ENCODE measurements around the gene DNAJC10.
"Not testable (repeated sequence)": the region's sequence is repeated elsewhere in the genome, so short reads cannot be mapped to it uniquely, and the experiment has no call there.

The DNAJC10 gene

DNA sequence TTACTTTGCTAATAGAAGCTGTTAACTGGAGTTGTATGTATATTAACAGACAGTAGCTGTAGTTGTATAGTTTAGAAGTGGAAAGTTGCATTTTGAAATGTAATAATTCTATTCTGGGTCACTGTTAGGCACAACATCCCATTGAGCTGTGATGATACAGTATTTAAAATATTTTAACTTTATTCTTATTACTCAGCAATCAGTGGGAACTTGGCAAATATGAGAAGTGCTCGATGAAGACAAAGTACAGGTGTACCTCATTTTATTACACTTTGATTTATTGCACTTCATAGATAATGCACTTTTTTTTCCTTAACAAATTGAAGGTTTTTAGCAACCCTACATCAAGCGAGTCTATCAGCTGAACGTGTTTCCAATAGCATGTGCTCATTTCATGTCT, 8.6 kb downstream of the DNAJC10 start:
- DNase-seq (ENCODE audit: low read depth): no peak

DNA sequence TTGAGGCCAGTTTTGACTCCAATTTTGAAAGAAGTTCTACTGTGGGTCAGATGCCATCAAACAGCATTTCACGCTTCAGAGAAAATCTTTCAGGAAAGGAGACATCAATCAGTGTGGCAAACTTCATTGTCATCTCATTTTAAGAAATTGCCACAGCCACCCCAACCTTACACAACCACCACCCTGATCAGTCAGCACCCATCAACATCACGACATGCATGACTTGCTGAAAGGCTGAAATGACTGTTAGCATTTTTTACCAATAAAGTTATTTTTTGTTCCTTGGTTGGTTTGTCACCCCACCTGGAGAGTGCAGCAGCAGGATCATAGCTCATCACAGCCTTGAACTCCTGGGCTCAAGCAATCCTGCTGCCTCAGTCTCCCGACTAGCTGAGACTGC, 10.4 kb downstream of the DNAJC10 start:
- DNase-seq (ENCODE audit: low read depth): no peak

DNA sequence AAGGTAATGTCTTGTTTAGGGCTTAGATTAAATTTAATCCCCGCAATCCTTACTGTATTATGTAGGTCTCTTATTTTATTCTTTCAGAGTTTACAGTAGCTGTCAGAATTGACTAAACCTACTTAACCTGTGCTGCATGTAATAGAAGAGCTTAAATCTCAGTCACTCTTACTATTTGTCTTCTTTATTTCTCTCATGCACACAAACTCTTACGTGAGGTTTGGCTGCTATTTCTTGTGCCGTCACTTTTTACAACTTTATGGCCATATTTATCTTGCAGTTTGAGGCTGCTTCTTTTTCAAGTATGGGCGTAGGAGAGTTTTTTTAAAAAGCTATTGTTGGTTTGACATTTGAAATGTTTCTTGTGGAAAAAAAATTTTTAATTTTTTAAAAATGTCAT, 12.0 kb downstream of the DNAJC10 start:
- DNase-seq (ENCODE audit: low read depth): no peak

DNA sequence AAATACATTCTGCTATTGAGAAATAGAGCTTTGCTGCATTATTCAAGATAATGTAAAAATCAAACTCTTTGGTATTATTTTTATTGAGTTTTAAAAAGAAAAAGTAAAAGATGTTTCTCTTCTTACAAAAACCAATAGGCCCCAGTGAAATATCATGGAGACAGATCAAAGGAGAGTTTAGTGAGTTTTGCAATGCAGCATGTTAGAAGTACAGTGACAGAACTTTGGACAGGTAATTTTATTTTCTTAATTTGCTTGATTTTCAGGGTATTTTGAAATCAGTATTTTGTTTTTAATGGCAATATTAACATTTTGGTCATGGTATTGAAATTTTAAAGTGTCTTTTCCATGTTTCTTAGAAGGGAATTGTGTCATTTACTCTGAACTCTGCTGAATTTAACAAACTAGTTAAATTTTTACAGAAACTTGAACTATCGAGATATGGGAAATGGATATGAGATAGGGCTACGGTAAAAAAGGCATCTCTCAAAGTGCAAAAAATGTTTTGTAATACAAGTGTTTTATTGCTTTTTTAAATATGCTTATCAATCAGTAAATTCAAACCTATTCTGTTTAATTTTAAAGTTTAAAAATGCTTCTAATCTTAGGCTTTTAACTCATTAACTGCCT, 13.8 kb downstream of the DNAJC10 start:
- no peak for DNase-seq (ENCODE audit: low read depth)

DNA sequence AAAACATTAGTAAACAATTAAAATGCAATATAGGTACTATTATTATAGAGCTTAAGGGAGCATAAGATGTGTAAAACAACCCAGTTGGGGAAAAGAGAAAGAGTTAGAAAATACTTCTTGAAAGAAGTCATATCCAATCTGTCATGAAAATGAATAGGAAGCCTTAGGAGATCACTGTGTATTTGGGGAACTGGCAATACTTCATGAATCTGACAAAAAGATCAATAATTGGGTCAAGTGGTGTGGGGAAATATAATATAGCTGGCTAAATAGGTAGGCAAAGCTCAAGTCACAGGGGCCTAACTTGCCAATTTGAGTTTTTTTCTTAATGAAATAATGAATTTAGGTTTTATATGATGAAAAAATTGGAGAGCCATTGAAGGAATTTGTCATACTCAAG, 14.4 kb downstream of the DNAJC10 start:
- DNase-seq (ENCODE audit: low read depth): no peak

DNA sequence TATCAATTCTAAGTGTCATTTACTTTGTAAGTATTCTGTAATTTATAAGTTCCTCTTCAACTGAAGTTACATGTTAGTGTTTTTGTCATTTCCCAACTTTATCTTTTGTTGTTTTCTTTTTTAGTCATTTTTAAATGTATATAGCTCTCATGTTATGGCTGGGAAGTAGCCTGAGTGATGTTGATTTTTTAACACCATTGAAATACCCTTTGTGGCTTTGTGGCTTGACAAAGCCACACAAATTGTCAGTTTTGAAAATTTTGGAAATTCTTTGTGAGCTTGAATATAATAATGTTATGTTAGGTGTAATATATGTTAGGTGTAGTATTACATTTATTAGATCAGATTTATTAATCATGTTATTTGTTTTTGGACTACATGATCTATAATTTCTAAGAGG, 16.7 kb downstream of the DNAJC10 start:
- DNase-seq (ENCODE audit: low read depth): no peak

DNA sequence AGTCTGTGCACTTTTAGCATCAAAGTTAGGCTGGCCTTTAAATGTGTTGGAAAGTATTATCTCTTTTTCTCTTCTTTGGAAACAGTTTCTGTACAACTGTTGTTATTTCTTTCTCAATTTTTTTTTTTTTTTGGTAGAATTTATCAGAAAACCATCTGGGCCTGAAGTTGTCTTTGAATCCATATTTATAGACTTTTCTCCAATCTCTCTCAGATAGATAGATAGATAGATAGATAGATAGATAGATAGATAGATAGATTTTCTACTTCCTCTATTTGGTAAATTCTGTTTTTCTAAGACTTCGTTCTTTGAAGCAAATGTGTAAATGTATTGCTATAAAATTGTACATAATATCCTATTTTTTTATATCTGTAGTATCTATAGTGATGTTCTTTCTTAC, 17.5 kb downstream of the DNAJC10 start:
- no peak for DNase-seq (ENCODE audit: low read depth)

DNA sequence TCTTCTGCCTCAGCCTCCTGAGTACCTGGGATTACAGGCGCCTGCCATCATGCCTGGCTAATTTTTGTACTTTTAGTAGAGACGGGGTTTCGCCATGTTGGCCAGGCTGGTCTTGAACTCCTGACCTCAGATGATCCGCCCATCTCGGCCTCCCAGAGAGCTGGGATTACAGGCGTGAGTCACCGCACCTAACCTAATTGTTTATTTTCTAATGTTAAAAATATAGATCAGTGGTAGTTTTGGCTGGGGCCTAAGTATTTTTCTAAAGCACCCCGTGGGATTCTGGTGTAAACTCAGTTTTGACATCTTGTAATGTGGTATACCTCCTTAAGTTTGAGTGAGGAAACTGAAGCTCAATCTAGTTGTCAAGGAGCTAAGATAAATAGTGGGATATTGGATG, 20.8 kb downstream of the DNAJC10 start:
- not testable (repeated sequence) for DNase-seq (ENCODE audit: low read depth)

DNA sequence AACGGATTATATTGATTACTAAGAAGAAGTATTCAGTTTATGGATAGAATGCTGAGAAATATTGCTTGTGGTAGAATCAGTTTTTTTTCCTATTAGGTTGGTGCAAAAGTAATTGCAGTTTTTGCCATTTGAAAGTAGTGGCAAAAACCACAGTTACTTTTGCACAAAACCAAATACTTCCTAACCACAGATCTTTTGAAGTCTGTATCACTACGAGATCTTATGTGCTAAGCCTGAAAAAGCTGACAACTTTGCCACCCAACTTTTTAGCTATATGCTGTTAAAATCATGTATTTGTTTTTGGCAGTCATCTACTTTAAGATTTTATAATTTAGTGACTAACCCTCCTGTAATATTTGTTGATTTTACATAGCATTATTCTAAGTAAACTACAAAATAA, 24.6 kb downstream of the DNAJC10 start:
- DNase-seq (ENCODE audit: low read depth): no peak

DNA sequence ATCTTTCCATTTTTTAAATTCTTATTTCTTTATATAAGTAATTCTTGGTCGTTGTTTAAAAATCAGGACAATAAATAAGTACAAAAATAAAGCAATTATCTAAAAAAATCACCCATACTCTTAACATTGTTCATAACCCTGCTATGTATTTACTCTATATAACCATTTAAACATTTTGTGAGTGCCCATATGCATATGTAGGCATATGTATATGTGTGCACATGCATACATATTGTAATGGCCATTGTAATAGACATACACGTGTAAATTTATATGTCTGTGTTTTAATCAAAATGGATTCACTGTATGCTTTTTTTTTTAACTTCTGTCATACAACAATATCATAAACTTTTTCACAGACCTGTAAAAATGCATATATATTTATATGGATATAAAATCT, 25.6 kb downstream of the DNAJC10 start:
- DNase-seq (ENCODE audit: low read depth): no peak

DNA sequence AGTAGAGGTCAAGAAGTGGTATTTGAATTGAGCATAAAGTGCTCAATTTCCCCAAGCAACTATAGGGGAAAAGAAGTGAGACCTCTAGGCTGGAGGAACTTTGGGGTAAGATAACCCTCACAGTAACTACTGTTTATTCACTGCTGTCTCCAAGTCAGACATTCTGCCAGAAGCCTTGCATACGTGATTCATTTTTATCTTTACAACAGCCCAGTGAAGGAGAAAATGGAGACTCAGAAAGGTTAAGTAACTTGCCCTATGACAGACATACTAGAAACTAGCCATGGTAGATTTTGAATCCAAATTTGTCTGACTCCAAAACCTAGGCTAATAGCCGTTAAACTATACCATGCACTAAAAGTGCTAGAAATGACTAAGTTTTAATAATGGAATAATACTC, 28.4 kb downstream of the DNAJC10 start:
- no peak for DNase-seq (ENCODE audit: low read depth)

DNA sequence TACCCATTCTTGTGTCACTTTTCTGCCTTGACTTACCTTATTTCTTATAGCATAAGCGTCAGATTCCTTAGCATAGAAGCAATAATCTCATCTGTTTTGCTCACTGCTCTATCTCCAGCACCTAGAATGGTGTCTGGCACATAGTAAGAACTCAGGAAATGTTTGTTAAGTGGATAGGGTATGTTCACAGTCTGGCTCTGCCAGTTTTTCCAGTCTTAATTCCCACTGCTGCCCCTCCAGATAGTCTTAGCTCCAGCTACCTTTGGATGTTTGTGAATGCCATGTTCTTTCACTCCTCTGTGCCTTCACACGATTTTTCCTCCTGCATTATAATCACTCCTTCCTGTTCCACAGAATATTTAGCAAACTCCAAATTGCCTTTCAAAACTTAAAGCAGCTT, 29.0 kb downstream of the DNAJC10 start:
- DNase-seq (ENCODE audit: low read depth): no peak

DNA sequence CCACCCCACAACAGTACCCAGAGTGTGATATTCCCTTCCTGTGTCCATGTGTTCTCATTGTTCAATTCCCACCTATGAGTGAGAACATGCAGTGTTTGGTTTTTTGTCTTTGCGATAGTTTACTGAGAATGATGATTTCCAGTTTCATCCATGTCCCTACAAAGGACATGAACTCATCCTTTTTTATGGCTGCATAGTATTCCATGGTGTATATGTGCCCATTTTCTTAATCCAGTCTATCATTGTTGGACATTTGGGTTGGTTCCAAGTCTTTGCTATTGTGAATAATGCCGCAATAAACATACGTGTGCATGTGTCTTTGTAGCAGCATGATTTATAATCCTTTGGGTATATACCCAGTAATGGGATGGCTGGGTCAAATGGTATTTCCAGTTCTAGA, 29.8 kb downstream of the DNAJC10 start:
- DNase-seq (ENCODE audit: low read depth): not testable (repeated sequence)

DNA sequence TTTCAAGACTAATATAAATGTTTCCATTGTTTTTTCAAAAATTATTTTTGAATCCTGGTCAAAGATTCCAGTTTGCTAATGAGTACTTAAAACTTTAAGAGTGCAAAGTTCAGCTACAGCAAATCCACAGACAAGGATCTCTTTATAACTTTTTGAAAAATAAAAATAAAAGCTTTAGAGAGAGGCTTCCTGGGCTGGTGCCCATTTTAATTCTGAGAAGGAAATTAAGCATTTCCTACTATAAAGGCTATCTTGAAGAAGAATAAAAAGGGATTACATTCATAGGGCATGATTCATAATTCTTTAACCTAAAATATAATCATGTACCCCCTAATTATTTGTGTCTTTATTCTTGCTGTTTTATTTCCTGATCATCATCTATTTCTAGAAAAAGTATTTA, 38.2 kb downstream of the DNAJC10 start:
- DNase-seq (ENCODE audit: low read depth): no peak

DNA sequence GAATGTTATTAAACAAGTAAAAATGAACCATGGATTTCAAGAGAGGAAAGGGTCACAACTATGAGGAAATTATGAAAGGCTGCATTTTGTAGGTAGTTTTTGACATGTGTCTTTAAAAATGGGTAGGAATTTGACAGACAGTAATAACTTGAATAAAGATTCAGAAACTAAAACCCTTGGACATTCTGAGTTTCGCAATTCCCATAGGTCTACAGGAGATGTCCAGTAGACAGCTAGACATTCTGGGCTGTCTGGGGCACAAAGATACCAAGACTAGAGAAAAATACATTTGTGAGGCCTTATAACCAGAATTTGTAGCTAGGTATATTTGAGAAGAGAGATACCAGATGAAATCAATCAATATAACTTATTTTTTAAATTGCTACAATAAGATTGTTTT, 42.3 kb downstream of the DNAJC10 start:
- no peak for DNase-seq (ENCODE audit: low read depth)

DNA sequence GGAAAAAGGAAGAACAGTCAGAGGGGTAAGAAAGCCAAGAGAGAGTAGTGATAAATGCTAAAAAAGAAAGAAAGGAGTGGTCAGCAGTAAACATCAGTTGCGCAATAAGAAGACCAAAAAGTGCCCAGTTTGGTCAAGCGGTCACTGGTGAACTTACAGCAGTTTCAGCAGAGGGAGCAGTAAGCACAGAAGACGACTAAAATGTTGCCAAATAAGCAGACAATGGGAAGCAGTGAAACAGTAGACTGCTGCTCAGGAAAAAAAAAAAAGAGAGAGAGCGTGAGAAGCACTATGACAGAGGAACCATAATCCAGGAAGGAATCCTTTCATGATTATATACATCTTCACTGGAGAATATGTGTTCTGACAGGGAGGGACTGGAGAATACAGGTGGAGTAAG, 45.8 kb downstream of the DNAJC10 start:
- no peak for DNase-seq (ENCODE audit: low read depth)

DNA sequence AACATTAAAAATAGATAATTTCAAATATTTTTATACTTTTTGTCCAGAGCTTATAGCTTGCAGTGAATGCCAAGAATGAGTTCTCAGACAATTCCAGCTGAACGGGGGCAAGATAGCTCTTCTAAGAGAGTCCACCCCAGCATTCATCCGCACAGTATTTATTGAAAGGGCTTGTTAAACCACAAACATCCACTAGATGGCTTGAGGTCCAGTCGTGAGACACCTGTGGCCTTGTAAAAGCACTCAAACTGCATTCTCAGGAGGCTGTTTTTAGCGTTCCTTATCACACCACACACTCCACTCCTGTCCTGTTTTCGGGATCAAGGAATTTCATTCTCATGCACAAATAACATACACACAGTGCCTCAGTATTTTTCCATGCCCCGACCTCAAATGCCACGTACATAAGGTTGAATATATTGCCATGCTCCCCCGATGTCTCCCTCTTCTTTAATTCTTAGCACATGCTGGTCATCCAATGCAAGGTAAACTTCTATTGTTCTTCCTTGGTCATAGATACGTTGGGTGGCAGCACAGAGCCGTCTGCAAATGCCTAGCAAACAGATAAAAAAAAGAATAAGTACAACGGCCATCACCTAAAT, 47.4 kb downstream of the DNAJC10 start:
- no peak for DNase-seq (ENCODE audit: low read depth)

DNA sequence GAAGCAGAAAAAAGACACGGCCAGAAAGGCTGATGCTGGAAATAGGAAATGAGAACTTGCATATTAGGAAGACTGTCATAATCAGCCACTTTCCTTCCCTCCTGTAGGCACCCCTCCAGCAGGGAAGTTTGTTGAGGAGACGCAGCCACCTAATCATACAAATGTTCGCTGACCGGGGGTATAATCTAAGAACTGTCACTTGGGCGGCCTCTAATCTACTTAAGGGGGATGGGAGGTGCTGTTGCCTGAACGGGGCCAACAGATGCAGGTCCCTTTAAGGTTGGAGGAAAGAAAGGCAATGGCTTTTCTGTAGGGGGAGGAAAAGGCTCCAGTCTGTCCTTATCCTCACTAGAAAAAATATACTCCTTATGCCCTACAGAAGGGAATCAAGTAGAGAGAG, 50.6 kb downstream of the DNAJC10 start:
- DNase-seq (ENCODE audit: low read depth): no peak

DNA sequence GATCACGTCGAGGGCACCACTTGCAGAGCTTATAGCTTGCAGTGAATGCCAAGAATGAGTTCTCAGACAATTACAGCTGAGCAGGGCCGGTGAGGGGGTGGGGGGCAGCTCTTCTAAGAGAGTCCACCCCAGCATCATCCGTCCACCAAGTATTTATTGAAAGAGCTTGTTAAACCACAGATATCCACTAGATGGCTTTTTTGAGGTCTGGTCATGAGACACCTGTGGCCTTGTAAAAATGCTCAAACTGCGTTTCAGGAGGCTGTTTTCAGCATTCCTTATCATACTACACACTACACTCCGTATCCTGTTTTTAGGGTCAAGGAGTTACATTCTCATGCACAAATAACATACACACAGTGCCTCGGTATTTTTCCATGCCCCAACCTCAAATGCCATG, 51.5 kb downstream of the DNAJC10 start:
- DNase-seq (ENCODE audit: low read depth): no peak

DNA sequence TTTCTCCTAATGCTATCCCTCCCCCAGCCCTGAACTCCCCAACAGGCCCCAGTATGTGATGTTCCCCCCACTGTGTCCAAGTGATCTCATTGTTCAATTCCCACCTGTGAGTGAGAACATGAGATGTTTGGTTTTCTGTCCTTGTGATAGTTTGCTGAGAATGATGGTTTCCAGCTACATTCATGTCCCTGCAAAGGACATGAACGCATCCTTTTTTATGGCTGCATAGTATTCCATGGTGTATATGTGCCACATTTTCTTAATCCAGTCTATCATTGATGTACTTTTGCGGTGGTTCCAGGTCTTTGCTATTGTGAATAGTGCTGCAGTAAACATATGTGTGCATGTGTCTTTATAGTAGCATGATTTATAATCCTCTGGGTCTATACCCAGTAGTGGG, 52.9 kb downstream of the DNAJC10 start:
- not testable (repeated sequence) for DNase-seq (ENCODE audit: low read depth)

DNA sequence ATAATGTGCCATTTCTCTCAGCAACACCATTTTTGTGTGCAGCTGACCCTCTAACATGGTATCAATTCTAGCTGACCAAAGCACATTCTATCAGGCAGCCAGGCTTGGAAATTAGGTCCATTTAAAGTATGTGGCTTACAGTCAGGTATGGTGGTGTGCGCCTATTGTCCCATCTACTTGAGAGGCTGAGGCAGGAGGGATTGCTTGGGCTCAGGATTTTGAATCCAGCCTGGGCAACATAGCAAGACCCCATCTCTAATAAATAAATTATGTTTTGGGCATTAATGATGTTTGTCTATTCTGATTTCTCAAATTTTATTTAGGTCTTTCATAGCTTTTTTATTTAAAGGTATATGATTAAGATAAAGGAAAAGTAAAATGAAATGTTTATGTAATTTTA, 63.3 kb downstream of the DNAJC10 start:
- no peak for DNase-seq (ENCODE audit: low read depth)

DNA sequence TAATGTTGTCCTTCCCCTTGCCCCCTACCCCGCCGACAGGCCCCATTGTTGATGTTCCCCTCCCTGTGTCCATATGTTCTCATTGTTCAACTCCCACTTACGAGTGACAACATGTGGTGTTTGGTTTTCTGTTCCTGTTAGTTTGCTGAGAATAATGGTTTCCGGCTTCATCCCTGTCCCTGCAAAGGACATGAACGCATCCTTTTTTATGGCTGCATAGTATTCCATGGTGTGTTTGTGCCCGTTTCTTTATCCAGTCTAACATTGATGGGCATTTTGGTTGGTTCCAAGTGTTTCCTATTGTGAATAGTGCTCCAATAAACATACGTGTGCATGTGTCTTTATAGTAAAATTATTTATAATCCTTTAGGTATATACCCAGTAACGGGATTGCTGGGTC, 65.0 kb downstream of the DNAJC10 start:
- DNase-seq (ENCODE audit: low read depth): not testable (repeated sequence)

DNA sequence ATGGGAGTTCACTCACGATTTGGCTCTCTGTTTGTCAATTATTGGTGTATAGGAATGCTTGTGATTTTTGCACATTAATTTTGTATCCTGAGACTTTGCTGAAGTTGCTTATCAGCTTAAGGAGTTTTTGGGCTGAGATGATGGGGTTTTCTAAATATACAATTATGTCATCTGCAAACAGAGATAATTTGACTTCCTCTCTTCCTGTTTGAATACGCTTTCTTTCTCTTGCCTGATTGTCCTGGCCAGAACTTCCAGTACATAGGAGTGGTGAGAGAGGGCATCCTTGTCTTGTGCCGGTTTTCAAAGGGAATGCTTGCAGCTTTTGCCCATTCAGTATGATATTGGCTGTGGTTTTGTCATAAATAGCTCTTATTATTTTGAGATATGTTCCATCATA, 66.6 kb downstream of the DNAJC10 start:
- DNase-seq (ENCODE audit: low read depth): not testable (repeated sequence)

DNA sequence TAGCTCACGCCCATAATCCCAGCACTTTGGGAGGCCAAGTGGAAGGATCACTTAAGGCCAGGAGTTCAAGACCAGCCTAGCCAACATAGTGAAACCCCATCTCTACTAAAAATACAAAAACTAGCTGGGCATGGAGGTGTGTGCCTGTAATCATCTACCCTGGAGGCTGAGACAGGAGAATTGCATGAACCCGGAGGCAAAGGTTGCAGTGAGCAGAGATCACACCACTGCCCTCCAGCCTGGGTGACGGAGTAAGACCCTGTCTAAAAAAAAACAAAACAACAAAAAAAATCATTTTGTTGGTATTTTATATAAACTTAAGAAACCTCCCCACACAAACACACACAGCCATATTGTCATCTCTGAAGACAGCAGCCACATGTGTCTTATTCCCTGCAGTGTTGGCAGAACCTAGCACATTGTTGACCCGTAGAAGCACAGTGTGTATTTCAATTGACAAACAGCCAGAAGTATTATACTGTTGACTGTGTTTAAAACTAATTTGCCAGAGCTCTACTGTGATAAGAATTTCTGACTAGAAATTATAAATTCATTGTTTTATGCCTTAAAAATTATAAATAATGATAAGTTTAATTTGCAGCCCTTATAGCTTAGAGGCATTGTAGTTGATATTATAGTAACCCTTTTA, 68.1 kb downstream of the DNAJC10 start:
- no peak for DNase-seq (ENCODE audit: low read depth)
